ENCODE measurements around the gene ADNP.

Gene ADNP

DNA sequence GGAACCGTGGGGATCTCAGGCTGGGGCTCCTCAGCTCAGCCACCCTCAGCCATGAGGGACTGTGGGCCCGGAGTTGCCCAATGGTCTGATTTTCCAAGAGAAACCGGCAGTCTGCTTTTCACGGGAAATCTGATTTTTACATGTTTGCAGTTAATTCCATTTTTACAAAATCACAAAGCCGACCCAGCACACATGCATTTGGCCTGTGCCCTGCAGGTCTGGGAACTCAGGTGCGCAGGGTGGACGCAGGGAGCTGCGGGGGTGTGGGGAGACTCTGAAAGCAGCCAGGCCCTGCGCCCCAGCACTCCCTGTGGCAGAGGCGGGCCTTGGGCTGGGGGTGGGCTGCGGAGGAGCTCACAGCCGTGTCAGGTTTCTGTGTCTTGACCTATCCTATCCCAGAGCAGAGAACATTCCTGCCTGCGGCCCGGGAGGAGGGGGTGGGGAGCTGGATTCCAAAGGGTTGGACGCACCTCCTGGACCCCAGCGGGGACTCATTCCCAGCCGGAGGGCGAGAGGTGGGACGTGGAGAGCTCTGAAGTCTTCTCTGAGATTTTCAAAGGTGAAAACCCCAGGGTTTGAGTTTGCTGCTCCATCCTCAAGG, 60.6 kb downstream of the ADNP start:
- no peak for DNase-seq

- no peak for DNase-seq
Measured at GRCh38 chr20:50868509-50869495, 62.4 kb downstream of the ADNP start.

- DNase-seq, result no peak
Measured at GRCh38 chr20:50867805-50868204, 63.4 kb downstream of the ADNP start.

GRCh38 chr20:50866831-50867230, 64.4 kb downstream of the ADNP start:
- no peak for DNase-seq

GRCh38 chr20:50866036-50866685, 65.1 kb downstream of the ADNP start:
- DNase-seq, result no peak

DNA sequence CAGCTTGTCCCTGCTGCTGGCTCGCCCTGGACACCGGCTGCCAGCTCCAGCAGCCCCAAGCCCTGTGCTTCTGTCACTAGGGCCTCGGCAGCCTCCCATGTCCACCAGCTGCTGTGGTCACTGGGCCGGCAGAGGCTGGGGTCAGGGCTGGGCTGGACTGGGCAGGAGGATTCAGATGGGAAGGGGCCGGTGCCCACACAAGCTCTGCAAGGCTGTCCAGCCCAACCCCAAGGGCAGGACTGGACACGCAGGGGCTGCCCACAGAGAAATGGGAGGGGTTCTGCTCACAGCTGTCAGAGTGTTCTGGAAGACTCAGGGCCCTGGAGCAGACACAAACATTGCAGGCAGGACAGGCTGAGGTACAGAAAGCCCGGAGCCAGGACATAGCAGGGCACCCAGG, 65.6 kb downstream of the ADNP start:
- no peak for DNase-seq

GRCh38 chr20:50865114-50865513, 66.1 kb downstream of the ADNP start:
- DNase-seq, result no peak

DNA sequence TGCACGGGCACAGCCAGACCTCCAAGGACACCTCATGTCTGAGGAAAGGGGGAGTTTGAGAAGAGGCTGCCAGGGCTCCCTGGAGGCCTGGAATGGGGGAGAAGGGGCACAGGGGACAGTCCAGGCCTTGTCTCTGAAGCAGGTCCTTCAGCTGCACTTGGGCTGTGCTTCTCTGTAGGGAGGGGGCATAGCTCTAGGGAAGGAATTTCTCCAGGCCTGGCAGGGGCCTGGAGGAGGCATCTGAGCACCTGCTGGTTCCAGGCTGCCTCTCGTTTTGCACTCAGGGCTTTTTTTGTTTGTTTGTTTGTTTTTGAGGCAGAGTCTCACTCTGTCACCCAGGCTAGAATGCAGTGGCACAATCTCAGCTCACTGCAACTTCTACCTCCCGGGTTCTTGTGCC, 68.7 kb downstream of the ADNP start:
- DNase-seq, result no peak

- no peak for DNase-seq
Measured at GRCh38 chr20:50861012-50861411, 70.2 kb downstream of the ADNP start.

DNA sequence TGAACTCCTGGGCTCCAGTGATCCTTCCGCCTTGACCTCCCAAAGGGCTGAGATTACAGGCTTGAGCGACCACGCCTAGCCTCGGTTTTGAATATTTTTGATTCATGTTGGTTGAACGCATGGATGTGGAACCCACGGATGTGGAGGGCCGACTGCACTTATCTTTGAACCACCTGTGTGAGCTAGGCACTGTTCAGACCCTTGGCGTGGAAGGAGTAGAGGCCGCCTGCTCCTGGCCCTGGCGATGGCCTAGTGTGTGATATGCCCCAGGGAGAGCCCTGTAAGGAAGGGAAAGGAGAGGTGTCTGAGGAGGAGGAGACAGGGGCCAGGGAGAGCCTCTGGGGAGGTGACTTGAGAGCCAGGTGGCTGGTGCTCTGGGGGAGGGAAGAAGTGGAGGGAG, 72.1 kb downstream of the ADNP start:
- no peak for DNase-seq

GRCh38 chr20:50858525-50858924, 72.7 kb downstream of the ADNP start:
- DNase-seq, result no peak

DNA sequence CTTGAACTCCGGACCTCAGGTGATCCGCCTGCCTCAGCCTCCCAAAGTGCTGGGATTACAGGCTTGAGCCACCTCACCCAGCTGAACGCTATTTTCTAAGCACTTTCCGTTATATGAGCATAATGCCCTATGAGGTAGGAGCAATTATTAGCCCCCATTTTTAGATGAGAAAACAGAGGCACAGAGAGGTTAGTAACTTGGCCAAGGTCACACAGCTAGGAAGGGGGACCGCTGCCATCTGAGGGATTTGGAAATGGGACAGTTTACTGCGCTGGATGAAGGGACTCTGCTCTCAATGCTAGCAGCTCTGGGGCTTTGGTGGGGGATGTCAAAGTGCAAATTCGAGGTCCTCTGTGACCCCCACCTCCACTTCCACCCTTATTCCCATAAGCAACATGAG, 73.9 kb downstream of the ADNP start:
- no peak for DNase-seq

- no peak for DNase-seq
Measured at GRCh38 chr20:50856475-50857041, 74.7 kb downstream of the ADNP start.

DNA sequence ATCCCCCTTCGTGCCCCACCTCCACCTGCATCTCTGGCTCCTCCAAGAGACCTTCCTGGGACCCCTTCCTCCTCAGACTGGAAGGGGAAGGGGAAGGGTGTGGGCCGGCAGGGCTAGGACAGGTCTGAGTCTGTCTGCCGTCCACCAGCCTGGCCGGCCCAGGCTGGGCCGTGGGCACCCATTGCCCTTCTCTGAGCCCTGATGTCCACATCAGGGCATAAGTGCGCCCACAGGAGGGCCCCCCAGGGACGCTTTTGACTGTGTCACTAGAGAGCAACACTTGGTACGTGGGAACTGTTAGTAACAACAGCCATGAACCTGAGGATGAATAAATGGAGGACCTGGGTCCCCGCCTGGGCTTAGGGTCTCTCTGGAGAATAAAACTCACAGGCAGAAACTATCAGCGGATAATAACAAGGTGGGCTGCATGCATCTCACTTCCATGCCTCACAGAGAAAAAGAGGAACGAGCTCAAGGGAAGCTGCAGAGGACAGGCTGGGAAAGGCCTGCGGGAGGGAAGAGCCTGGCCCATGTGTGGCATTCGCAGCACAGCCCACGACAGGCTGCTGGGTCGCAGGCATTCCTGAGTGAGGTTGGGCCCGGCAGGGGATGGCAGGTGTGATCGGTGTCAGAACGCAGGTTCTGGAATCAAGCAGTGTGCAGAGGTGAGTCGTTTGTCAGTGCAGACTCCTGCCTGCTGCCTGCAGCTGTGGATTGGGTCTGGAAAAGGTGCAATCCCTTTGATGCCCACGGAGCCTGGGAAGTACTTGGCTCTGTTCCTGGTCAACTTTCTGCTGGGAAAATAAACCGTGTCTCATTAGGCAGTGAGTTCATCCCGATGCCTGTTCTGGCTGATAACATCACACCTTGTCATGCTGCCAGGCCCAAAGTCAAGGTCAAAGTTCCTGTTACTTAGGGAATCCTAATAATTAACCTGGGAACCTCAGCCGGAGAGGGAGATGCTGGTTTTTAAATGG, 75.5 kb downstream of the ADNP start:
- no peak for DNase-seq

- DNase-seq, result no peak
Measured at GRCh38 chr20:50854506-50855249, 76.6 kb downstream of the ADNP start.

- no peak for DNase-seq
Measured at GRCh38 chr20:50852085-50852484, 79.2 kb downstream of the ADNP start.

GRCh38 chr20:50850721-50851286, 80.4 kb downstream of the ADNP start:
- no peak for DNase-seq

DNA sequence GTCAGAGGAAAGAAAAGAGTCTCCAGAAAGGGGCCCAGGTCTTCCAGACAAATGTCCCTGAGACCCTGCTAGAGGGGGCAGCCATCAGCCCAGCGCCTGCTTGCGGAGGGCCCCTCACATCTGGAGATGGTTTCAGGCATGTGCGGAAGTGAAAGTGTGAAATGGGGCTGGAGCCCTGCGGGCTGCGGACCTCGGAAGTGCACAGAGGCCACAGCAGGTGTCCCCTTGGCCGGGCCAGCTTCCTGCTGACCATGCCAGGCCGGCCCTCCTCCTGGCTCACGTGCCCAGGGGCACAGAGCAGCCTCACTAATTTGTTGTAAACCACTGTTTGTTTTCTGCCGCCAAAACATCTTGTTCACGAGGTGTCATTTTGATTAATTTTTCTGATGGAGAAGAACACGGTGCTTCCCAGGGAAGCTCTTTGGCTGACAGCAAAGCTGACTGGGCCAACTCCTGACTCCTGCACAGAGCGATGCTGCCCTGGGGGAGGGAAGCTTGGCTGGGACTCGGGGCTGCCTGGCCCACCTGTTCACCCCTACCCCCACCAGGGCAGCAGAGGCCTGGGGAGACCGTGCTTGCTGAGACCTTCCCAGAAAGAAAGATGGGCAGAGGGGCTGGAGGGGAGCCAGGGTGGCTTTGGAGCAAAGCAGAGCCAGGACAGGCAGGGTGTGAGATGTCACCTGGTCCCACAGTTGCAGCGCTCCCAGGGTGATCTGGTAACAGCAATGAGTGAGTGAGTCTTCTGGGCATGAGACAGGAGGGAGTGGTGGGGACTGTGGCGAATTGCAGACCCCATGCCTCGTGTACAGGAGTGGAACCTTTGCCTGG, 82.2 kb downstream of the ADNP start:
- DNase-seq, result no peak

DNA sequence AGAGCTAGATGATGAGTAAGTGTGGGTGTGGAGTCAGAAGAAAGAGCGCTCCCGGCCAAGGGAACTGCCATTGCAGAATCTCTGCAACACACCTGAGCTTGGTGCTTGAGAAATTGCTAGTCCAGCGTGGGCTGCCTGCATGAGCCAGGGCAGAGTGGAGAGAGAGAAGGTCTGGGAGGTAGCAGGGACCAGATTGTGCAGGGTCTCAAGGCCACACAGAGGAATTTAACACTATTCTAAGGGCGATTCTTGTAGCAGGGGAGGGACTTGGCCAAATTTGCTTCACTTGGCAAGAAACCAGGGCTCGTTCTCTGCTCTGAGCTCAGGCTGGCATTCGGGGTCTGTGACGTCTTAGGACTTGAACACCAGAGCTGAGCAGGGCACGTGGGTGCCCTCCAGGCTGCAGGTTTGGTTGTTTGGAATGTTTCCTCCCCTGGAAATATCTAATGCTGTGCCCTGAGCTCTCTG, 82.9 kb downstream of the ADNP start:
- no peak for DNase-seq
